GM18870 (cell line): Measurements from ENCODE around the gene GRHL3.
"Not testable (repeated sequence)": the region's sequence is repeated elsewhere in the genome, so short reads cannot be mapped to it uniquely, and the experiment has no call there.

Experiments
- ATAC-seq: cut with Tn5 transposase; IDR thresholded peaks from one replicate; pipeline ENCODE4 v1.9.1; 2021; ENCODE audit warnings: moderate library complexity; ENCODE audit not compliant: unreplicated experiment

The GRHL3 gene

DNA sequence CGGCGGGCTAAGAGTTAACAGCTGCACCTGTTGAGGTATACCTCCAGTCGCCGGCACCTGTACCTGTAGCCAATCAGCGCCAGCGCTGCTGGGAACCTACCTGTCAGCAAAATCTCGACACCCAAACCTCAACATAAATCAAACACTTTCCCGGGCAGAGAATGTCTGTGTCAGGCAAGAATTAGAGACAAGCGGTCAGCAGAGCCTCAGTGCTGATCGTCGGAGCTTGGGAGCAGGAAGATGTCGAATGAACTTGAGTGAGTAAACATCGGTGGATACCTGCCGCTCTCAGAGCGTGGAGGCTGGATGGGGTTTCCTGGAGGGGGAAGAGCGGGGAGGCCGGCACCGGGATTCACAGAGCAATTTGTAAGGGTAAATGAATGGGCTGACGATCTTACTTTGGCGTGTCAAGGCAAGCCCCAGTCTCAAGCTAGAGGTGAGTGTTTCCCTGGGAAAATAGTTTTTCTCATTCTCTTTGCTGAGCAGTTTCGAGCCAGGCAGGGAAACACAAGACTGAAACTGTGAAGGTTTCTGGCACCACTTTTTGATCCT lies at the start of gene GRHL3:
TSS of gene GRHL3 (plus strand) at position 46 of the 552 bp plus-strand sequence. CDS start at position 241, 195 bp downstream.
- ATAC-seq = no peak

- ATAC-seq = not testable (repeated sequence)
Measured at GRCh38 chr1:24274203-24275103, 44.7 kb upstream of the GRHL3 start.

- ATAC-seq = no peak
Measured at GRCh38 chr1:24275104-24275410, 44.1 kb upstream of the GRHL3 start.

GRCh38 chr1:24275510-24275909 lies 43.6 kb upstream of the GRHL3 start:
- no peak for ATAC-seq

DNA sequence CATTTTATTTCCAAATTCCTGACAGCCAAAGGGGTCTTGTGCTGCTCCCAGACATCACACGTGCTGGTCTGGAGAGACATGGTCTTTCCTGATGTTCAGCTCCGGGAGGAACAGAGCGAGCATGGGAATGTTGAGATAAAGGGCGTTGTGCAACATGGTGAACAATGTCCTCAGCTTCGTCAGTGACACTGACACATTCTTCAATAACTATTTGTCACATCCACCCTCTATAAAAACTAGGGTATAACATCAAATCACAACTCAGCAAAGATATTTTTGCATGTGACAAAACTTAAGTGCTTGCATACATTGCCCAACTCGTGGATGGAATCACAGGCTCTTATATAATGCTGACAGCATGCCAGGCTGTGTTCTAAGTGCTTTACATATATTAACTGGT lies 42.4 kb upstream of the GRHL3 start:
- ATAC-seq = no peak

GRCh38 chr1:24277420-24278169 lies 41.6 kb upstream of the GRHL3 start:
- no peak for ATAC-seq

DNA sequence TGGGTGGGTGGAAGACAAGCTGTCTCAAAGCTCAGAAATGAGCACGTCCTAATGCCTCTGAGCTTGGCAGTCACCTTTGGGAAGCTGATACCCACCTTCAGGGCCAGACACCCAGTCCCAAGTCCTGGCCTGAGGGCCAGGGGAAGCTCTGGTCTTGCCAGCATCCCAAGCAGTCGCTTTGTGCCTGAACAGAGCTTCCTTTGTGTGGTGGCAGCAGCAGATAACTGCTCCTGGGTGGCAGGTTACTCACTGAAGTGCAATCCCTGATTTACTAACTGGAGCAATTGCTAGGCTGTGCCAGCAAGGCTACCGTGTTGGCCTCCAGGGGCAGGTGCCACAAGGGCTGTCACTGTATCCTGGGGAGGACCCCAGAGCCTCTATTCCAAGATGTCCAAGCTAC lies 40.4 kb upstream of the GRHL3 start:
- no peak for ATAC-seq

GRCh38 chr1:24279590-24280232 lies 39.4 kb upstream of the GRHL3 start:
- ATAC-seq = no peak

GRCh38 chr1:24281591-24281990 lies 37.6 kb upstream of the GRHL3 start:
- no peak for ATAC-seq

GRCh38 chr1:24282491-24282890 lies 36.7 kb upstream of the GRHL3 start:
- no peak for ATAC-seq

GRCh38 chr1:24283326-24284155 lies 35.6 kb upstream of the GRHL3 start:
- no peak for ATAC-seq

DNA sequence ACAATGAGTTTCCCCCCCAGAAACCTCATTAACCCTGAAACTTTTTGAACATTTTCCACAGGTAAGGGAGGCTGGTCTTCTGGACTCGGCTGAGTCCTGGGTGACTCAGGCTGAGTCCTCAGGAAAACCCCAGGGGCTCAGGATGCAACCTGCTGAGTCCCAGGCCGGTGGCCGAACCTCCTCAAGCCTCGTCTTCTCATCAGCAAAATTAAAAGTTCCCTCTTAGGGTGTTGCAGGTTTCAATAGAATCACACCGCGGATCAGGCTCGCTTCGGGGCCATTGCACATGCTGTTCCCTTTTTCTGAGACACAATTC lies 35.0 kb upstream of the GRHL3 start:
- ATAC-seq = no peak

DNA sequence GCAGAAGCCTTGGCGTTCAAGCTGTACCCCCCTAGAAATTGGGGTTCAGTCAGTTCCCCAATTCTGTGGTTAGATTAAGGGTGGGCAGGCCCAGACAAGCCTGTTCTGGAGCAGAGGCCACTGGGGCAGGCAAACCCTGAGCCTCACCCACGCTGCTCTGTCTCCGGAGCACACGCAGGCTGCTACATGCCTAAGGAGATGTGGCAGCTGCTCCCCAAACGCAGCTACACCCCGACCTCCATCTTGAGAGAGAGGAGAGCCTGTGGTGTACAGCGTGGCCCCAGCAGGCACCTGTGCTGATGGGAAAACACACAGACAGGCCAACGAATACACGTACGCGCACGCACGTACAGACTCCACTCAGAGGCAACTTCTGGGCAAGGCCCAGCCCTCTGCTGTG lies 33.9 kb upstream of the GRHL3 start:
- ATAC-seq = no peak

GRCh38 chr1:24286246-24287010 lies 32.7 kb upstream of the GRHL3 start:
- no peak for ATAC-seq

- not testable (repeated sequence) for ATAC-seq
Measured at GRCh38 chr1:24287779-24288178, 31.4 kb upstream of the GRHL3 start.

DNA sequence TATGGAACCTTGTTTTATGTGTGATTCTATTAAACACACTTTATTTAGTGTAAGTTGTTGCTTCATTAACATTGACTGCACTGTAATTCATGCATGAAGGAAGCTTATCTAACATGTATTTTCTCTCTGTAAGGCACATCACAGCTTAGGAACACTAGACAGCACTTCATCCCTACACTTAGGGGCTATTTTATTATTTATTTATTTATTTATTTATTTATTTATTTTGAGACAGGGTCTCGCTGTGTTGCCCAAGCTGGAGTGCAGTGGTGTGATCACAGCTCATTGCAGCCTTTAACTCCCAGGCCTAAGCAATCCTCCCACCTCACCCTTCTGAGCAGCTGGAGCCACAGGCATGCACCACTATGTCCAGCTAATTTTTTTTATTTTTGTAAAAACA lies 30.7 kb upstream of the GRHL3 start:
- no peak for ATAC-seq

DNA sequence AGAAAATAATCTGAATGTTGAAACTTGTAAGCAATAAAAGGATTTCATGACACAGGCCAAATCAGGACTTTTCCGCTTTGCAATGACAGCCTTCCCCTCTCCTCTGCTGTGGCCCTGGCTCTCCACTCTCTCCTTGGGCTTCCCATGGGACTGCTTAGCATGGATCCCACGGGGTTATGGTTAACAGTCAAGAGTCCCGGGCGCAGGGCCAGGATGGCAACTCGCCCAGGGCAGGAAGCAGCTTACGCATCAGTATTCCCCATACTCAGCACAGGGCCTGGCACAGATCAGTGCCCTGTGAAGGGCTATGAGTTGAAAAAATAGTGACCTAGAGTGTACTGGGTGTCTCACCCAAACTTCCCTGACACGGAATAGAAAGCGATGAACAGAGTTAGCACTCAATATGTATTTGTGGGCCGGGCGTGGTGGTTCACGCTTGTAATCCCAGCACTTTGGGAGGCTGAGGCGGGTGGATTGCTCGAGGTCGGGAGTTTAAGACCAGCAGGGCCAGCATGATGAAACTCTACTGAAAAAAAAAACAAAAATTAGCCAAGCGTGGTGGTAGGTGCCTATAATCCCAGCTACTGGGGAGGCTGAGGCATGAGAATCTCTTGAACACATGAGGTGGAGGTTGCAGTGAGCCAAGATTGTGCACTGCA lies 29.1 kb upstream of the GRHL3 start:
- ATAC-seq = no peak

GRCh38 chr1:24290933-24291487 lies 28.1 kb upstream of the GRHL3 start:
- ATAC-seq = no peak

- ATAC-seq = no peak
Measured at GRCh38 chr1:24292103-24292502, 27.1 kb upstream of the GRHL3 start.
